ENCODE data around the gene COL7A1. TPM values are rescaled to one million over a fixed set of nuclear protein-coding genes. Genes with fewer than 3 reads are reported as not detected.

Gene COL7A1
- total RNA-seq, 1 experiment from 2014 or later, result 8.1 TPM

DNA sequence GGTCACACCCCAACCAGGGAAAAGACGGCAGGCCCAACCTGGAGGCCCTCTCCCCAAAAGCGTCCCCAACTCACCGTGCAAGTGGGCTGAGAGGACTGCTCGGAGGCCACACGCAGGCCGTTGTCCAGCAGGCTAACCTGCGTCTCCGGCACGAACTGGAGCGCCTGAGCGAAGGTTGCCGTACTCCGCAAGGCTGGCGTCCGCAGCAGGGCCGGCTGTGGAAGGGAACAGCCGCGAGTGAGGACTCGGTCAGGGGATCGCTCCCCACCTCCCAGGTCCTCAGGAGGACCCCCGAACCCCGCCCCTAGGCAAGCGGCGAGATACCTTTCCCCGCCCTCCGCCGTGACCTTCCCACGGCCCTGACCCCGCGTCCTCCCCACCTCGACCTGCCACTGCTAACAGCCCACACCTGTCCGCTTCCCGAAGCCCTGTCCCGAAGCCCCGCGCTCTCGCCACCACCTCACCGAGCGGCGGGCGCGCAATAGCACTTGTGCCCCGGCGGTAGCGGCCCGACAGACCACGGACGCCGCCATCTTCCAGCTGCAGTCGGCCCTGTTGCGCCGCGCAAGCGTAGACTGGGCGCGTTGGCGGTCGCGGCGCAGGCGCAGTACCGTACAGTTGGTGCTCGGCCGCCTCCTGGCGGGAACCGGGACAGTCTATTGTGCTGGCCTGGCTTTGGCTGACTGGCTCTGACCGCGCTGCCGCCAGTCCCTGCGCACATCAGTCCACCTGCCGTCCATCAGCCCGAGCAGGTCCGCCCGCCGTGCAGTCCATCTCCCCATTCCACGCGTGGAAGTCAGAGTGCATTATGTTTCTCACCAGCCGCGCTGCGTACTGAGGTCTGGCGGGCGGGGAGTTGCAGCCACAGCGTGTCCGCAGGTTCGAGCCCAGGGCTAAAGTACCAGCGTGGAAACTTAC, 14.2 kb upstream of the COL7A1 start, which contains the start of gene UQCRC1 (continued):
- TF ChIP-seq, protein P1, sequence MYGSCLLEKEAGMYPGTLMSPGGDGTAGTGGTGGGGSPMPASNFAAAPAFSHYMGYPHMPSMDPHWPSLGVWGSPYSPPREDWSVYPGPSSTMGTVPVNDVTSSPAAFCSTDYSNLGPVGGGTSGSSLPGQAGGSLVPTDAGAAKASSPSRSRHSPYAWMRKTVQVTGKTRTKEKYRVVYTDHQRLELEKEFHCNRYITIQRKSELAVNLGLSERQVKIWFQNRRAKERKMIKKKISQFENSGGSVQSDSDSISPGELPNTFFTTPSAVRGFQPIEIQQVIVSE (CRISPR knock-in tag; IDR thresholded peaks at IDR 0.05; ENCODE audit: borderline replicate concordance), result no peak
- TF ChIP-seq, protein P2, sequence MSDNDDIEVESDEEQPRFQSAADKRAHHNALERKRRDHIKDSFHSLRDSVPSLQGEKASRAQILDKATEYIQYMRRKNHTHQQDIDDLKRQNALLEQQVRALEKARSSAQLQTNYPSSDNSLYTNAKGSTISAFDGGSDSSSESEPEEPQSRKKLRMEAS (CRISPR knock-in tag; IDR thresholded peaks at IDR 0.05), result peak; percentile 77
- TF ChIP-seq HMGA2 (CRISPR knock-in tag; IDR thresholded peaks at IDR 0.05) (no peak), E2F5 (CRISPR knock-in tag; IDR thresholded peaks at IDR 0.05) (peak; percentile 97), NR3C1 (CRISPR knock-in tag; conservative IDR thresholded peaks at IDR 0.05; ENCODE audit: low read depth) (no peak), CBFB (CRISPR knock-in tag; IDR thresholded peaks at IDR 0.05; ENCODE audit: low read depth) (peak; percentile 78; the same call in 1 of the 2 replicates), ZNF281 (CRISPR knock-in tag; IDR thresholded peaks at IDR 0.05) (no peak), KAT7 (CRISPR knock-in tag; IDR thresholded peaks at IDR 0.05; ENCODE audit: borderline replicate concordance) (no peak), ELF4 (CRISPR knock-in tag; IDR thresholded peaks at IDR 0.05; ENCODE audit: low read depth) (no peak), ZNF219 (CRISPR knock-in tag; IDR thresholded peaks at IDR 0.05; ENCODE audit: borderline replicate concordance) (no peak)
- TF ChIP-seq, protein P3, sequence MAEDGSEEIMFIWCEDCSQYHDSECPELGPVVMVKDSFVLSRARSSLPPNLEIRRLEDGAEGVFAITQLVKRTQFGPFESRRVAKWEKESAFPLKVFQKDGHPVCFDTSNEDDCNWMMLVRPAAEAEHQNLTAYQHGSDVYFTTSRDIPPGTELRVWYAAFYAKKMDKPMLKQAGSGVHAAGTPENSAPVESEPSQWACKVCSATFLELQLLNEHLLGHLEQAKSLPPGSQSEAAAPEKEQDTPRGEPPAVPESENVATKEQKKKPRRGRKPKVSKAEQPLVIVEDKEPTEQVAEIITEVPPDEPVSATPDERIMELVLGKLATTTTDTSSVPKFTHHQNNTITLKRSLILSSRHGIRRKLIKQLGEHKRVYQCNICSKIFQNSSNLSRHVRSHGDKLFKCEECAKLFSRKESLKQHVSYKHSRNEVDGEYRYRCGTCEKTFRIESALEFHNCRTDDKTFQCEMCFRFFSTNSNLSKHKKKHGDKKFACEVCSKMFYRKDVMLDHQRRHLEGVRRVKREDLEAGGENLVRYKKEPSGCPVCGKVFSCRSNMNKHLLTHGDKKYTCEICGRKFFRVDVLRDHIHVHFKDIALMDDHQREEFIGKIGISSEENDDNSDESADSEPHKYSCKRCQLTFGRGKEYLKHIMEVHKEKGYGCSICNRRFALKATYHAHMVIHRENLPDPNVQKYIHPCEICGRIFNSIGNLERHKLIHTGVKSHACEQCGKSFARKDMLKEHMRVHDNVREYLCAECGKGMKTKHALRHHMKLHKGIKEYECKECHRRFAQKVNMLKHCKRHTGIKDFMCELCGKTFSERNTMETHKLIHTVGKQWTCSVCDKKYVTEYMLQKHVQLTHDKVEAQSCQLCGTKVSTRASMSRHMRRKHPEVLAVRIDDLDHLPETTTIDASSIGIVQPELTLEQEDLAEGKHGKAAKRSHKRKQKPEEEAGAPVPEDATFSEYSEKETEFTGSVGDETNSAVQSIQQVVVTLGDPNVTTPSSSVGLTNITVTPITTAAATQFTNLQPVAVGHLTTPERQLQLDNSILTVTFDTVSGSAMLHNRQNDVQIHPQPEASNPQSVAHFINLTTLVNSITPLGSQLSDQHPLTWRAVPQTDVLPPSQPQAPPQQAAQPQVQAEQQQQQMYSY (CRISPR knock-in tag; IDR thresholded peaks at IDR 0.05), result no peak; the same call in none of the 2 replicates
- TF ChIP-seq, protein P4, sequence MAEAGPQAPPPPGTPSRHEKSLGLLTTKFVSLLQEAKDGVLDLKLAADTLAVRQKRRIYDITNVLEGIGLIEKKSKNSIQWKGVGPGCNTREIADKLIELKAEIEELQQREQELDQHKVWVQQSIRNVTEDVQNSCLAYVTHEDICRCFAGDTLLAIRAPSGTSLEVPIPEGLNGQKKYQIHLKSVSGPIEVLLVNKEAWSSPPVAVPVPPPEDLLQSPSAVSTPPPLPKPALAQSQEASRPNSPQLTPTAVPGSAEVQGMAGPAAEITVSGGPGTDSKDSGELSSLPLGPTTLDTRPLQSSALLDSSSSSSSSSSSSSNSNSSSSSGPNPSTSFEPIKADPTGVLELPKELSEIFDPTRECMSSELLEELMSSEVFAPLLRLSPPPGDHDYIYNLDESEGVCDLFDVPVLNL (CRISPR knock-in tag; IDR thresholded peaks at IDR 0.05; ENCODE audit: borderline replicate concordance, low read depth), result peak; percentile 75; the same call in 1 of the 2 replicates
- TF ChIP-seq, protein P5, sequence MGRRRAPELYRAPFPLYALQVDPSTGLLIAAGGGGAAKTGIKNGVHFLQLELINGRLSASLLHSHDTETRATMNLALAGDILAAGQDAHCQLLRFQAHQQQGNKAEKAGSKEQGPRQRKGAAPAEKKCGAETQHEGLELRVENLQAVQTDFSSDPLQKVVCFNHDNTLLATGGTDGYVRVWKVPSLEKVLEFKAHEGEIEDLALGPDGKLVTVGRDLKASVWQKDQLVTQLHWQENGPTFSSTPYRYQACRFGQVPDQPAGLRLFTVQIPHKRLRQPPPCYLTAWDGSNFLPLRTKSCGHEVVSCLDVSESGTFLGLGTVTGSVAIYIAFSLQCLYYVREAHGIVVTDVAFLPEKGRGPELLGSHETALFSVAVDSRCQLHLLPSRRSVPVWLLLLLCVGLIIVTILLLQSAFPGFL (CRISPR knock-in tag; IDR thresholded peaks at IDR 0.05; ENCODE audit: borderline replicate concordance), result no peak
- TF ChIP-seq, protein P6, sequence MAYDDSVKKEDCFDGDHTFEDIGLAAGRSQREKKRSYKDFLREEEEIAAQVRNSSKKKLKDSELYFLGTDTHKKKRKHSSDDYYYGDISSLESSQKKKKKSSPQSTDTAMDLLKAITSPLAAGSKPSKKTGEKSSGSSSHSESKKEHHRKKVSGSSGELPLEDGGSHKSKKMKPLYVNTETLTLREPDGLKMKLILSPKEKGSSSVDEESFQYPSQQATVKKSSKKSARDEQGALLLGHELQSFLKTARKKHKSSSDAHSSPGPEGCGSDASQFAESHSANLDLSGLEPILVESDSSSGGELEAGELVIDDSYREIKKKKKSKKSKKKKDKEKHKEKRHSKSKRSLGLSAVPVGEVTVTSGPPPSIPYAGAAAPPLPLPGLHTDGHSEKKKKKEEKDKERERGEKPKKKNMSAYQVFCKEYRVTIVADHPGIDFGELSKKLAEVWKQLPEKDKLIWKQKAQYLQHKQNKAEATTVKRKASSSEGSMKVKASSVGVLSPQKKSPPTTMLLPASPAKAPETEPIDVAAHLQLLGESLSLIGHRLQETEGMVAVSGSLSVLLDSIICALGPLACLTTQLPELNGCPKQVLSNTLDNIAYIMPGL (CRISPR knock-in tag; IDR thresholded peaks at IDR 0.05), result peak; percentile 99
- TF ChIP-seq, protein P7, sequence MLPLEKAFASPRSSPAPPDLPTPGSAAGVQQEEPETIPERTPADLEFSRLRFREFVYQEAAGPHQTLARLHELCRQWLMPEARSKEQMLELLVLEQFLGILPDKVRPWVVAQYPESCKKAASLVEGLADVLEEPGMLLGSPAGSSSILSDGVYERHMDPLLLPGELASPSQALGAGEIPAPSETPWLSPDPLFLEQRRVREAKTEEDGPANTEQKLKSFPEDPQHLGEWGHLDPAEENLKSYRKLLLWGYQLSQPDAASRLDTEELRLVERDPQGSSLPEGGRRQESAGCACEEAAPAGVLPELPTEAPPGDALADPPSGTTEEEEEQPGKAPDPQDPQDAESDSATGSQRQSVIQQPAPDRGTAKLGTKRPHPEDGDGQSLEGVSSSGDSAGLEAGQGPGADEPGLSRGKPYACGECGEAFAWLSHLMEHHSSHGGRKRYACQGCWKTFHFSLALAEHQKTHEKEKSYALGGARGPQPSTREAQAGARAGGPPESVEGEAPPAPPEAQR (CRISPR knock-in tag; IDR thresholded peaks at IDR 0.05), result no peak
- TF ChIP-seq, protein P8, sequence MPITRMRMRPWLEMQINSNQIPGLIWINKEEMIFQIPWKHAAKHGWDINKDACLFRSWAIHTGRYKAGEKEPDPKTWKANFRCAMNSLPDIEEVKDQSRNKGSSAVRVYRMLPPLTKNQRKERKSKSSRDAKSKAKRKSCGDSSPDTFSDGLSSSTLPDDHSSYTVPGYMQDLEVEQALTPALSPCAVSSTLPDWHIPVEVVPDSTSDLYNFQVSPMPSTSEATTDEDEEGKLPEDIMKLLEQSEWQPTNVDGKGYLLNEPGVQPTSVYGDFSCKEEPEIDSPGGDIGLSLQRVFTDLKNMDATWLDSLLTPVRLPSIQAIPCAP (CRISPR knock-in tag; IDR thresholded peaks at IDR 0.05), result peak; percentile 87
